Tibial artery (tissue), 4 donors: ENCODE results near the gene TIMD4.
"Not testable (repeated sequence)": the region's sequence is repeated elsewhere in the genome, so short reads cannot be mapped to it uniquely, and the experiment has no call there.

Experiments
- DNase-seq, 2 donors: peaks; one replicate each; pipeline ENCODE4 v3.0.0-alpha.2; 2019
- H3K27ac ChIP-seq, 2 donors: fragments of 200-600 bp; sonication (generic) in 1 of 2; 1 replicate in 1 of 2; 2 replicates in 1 of 2; pipeline ENCODE4 v1.5.1; 2018 to 2019; ENCODE audit warnings: mild to moderate bottlenecking in 1 of 2
- H3K27me3 ChIP-seq, 2 donors: fragments of 200-600 bp; sonication (generic) in 1 of 2; one replicate each; pipeline versions ENCODE4 v1.5.1 to v1.6.0; 2016 to 2019
- H3K36me3 ChIP-seq, 3 donors: fragments of 200-600 bp; sonication (generic) in 2 of 3; one replicate each; pipeline ENCODE4 v1.5.1; 2016 to 2019; ENCODE audit warnings: mild to moderate bottlenecking in 2 of 3
- H3K4me1 ChIP-seq, 4 donors: fragments of 200-600 bp; sonication (generic) in 2 of 4; 1 replicate in 3 of 4; 2 replicates in 1 of 4; pipeline ENCODE4 v1.5.1; 2016 to 2019
- H3K4me3 ChIP-seq, 2 donors: fragments of 200-600 bp; sonication (generic) in 1 of 2; 1 replicate in 1 of 2; 2 replicates in 1 of 2; pipeline ENCODE4 v1.5.1; 2018 to 2019; ENCODE audit warnings: mild to moderate bottlenecking in 2 of 2
- H3K9me3 ChIP-seq, 3 donors: fragments of 200-600 bp; sonication (generic) in 1 of 3; one replicate each; pipeline ENCODE4 v1.5.1; 2016 to 2019
- CTCF ChIP-seq, 2 experiments: fragments of 200-600 bp in 1 of 2; fragments of 450-650 bp in 1 of 2; IDR thresholded peaks; one replicate each; pipeline ENCODE4 v1.5.1; 2017 to 2019; ENCODE audit warnings: antibody characterized with exemption in 2 of 2, mild to moderate bottlenecking in 1 of 2, moderate library complexity in 1 of 2
- intact Hi-C: fragments of 100-400 bp; cut with DNase I; formaldehyde crosslinking; loops from one replicate; pipeline ENCODE4 v1.15.0; 2023; ENCODE audit warnings: low total_unique reads

TIMD4 gene

GRCh38 chr5:156981481-156981880 lies 18.5 kb upstream of the TIMD4 start:
- Histone ChIP-seq H3K4me3 (no peak overlapping the region), H3K36me3 (no peaks in the 10 kb centered on the region), H3K9me3 (no peaks in the 10 kb centered on the region), H3K27ac (no peak overlapping the region), H3K4me1 (no peaks in the 10 kb centered on the region), H3K27me3 (no peaks in the 10 kb centered on the region)
- intact Hi-C loops: no loop called here
- DNase-seq: no peak
- no peak for TF ChIP-seq CTCF (IDR thresholded peaks at IDR 0.05)

- no peaks in the 10 kb centered on the region for H3K36me3 ChIP-seq
- TF ChIP-seq CTCF (IDR thresholded peaks at IDR 0.05): no peak
- no peaks in the 10 kb centered on the region for H3K27me3 ChIP-seq
- H3K27ac ChIP-seq: no peak overlapping the region
- peaks cover 0 to 18% (median 0%) of the 10 kb centered on the region in 4 donors for H3K4me1 ChIP-seq
- no peak overlapping the region for H3K4me3 ChIP-seq
- DNase-seq: no peak
- intact Hi-C loops: no loop called here
- no peaks in the 10 kb centered on the region for H3K9me3 ChIP-seq
Measured at GRCh38 chr5:156974328-156974727, 11.3 kb upstream of the TIMD4 start.

- Histone ChIP-seq H3K27ac (peak overlapping the region; percentile 5 to 50), H3K4me1 (peaks cover 0 to 18% (median 0%) of the 10 kb centered on the region in 4 donors), H3K27me3 (no peaks in the 10 kb centered on the region), H3K4me3 (no peak overlapping the region), H3K9me3 (no peaks in the 10 kb centered on the region), H3K36me3 (no peaks in the 10 kb centered on the region)
- no peak for DNase-seq
- no peak for TF ChIP-seq CTCF (IDR thresholded peaks at IDR 0.05)
- intact Hi-C loops: no loop called here
Measured at GRCh38 chr5:156971848-156972525, 9.0 kb upstream of the TIMD4 start.

GRCh38 chr5:156971415-156971814 lies 8.4 kb upstream of the TIMD4 start:
- H3K4me3 ChIP-seq: no peak overlapping the region
- no peaks in the 10 kb centered on the region for H3K9me3 ChIP-seq
- DNase-seq: no peak
- intact Hi-C loops: no loop called here
- H3K27ac ChIP-seq: peak overlapping the region in 1 of 2 donors; percentile 50
- H3K4me1 ChIP-seq: peaks cover 0 to 18% (median 0%) of the 10 kb centered on the region in 4 donors
- no peaks in the 10 kb centered on the region for H3K27me3 ChIP-seq
- no peaks in the 10 kb centered on the region for H3K36me3 ChIP-seq
- TF ChIP-seq CTCF (IDR thresholded peaks at IDR 0.05): no peak

- H3K36me3 ChIP-seq, H3K9me3 ChIP-seq, DNase-seq, H3K27me3 ChIP-seq, H3K4me3 ChIP-seq, intact Hi-C loops, H3K27ac ChIP-seq: not testable (repeated sequence)
- peaks cover 0 to 12% (median 0%) of the 10 kb centered on the region in 4 donors for H3K4me1 ChIP-seq
Measured at GRCh38 chr5:156967386-156967785, 4.4 kb upstream of the TIMD4 start.

GRCh38 chr5:156956321-156956720 lies 6.7 kb downstream of the TIMD4 start:
- H3K9me3 ChIP-seq: no peaks in the 10 kb centered on the region
- DNase-seq: no peak
- H3K36me3 ChIP-seq: no peaks in the 10 kb centered on the region
- intact Hi-C loops: no loop called here
- H3K4me1 ChIP-seq: no peaks in the 10 kb centered on the region
- H3K27me3 ChIP-seq: no peaks in the 10 kb centered on the region
- no peak for TF ChIP-seq CTCF (IDR thresholded peaks at IDR 0.05)
- no peak overlapping the region for H3K27ac ChIP-seq
- no peak overlapping the region for H3K4me3 ChIP-seq
